Breast epithelium (tissue), 3 donors: ENCODE measurements around the gene ARPC5L.

Source experiments
- POLR2A ChIP-seq: fragments of 450-650 bp; IDR thresholded peaks from one replicate; pipeline ENCODE4 v1.6.1; 2016; ENCODE audit warnings: antibody characterized with exemption, mild to moderate bottlenecking, moderate library complexity
- TF ChIP-seq, protein P1 (sequence below), 3 donors: fragments of 450-650 bp; IDR thresholded peaks; one replicate each; pipeline ENCODE4 v1.5.1; 2016 to 2017; ENCODE audit warnings: antibody characterized with exemption in 3 of 3, mild to moderate bottlenecking in 3 of 3, moderate library complexity in 3 of 3

DNA sequence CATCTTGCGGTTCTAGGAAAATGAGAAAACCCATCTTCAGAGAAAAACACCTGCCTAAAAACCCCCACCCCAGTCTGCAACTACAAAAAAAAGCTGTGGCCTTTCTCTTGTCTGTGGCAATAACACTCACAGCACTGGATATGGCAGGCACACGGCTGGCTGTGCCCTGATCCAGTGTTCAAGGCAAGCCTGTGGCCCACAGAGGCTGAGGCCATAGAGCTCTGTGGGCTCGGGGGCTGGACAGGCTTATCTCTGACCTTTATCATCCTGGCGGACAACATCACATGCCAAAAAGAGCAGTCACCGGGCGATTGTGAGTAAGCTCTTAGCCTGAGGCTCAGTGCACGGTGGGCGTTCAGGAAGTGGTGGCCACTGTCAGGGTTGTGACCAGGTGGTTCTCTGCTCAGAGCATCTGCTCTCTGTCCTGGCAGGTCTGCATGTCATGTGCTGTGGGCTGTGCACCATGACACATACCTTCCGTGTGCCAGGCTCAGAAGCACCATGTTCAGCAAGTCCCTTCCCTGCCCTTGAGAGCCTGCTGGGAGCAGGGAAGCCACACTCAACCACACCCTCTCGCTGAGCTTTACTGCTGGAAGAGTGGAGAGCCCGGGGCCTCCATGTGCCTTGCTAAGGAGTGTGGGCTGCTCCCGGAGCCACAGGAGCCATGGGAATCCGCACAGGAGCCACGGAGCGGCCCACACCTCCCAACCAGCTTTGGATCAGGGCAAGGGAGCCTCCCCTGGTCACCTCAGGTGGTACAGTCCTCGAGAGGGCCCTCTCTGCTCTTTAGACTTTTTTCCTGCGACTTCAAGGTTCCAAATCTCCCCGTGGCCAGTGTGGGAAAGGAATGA, 43.3 kb upstream of the ARPC5L start:
- TF ChIP-seq, protein P1, sequence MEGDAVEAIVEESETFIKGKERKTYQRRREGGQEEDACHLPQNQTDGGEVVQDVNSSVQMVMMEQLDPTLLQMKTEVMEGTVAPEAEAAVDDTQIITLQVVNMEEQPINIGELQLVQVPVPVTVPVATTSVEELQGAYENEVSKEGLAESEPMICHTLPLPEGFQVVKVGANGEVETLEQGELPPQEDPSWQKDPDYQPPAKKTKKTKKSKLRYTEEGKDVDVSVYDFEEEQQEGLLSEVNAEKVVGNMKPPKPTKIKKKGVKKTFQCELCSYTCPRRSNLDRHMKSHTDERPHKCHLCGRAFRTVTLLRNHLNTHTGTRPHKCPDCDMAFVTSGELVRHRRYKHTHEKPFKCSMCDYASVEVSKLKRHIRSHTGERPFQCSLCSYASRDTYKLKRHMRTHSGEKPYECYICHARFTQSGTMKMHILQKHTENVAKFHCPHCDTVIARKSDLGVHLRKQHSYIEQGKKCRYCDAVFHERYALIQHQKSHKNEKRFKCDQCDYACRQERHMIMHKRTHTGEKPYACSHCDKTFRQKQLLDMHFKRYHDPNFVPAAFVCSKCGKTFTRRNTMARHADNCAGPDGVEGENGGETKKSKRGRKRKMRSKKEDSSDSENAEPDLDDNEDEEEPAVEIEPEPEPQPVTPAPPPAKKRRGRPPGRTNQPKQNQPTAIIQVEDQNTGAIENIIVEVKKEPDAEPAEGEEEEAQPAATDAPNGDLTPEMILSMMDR (IDR thresholded peaks at IDR 0.05): no peak
- TF ChIP-seq POLR2A: no peak
